HG03039 (cell line): ENCODE data around the gene SLC25A41.

Source experiments
- ATAC-seq: cut with Tn5 transposase; IDR thresholded peaks from one replicate; pipeline ENCODE4 v1.9.1; 2021; ENCODE audit warnings: mild to moderate bottlenecking, moderate library complexity; ENCODE audit not compliant: unreplicated experiment

Gene SLC25A41

GRCh38 chr19:6460099-6460884 is 26.7 kb upstream of the SLC25A41 start:
- peak; percentile 70 for ATAC-seq

- ATAC-seq: peak; percentile 19
Measured at GRCh38 chr19:6459262-6460098, 25.9 kb upstream of the SLC25A41 start, which contains the start of gene SLC25A23. TSS of gene SLC25A23 (minus strand) at chr19:6459792. CDS start at chr19:6459628, 164 bp downstream.

- ATAC-seq: no peak
Measured at GRCh38 chr19:6458695-6459261, 25.2 kb upstream of the SLC25A41 start.

GRCh38 chr19:6457958-6458694 is 24.6 kb upstream of the SLC25A41 start:
- no peak for ATAC-seq

- ATAC-seq: no peak
Measured at GRCh38 chr19:6455924-6456323, 22.4 kb upstream of the SLC25A41 start.

GRCh38 chr19:6453951-6454565 is 20.5 kb upstream of the SLC25A41 start:
- no peak for ATAC-seq

- ATAC-seq: no peak
Measured at GRCh38 chr19:6452899-6453298, 19.3 kb upstream of the SLC25A41 start.

- no peak for ATAC-seq
Measured at GRCh38 chr19:6452223-6452614, 18.7 kb upstream of the SLC25A41 start.

GRCh38 chr19:6451583-6452222 is 18.1 kb upstream of the SLC25A41 start:
- ATAC-seq: no peak

GRCh38 chr19:6450166-6450565 is 16.6 kb upstream of the SLC25A41 start:
- ATAC-seq: no peak

- ATAC-seq: no peak
Measured at GRCh38 chr19:6448045-6448444, 14.5 kb upstream of the SLC25A41 start.

GRCh38 chr19:6446452-6446851 is 12.9 kb upstream of the SLC25A41 start:
- ATAC-seq: no peak

- no peak for ATAC-seq
Measured at GRCh38 chr19:6443986-6444385, 10.4 kb upstream of the SLC25A41 start.

- ATAC-seq: no peak
Measured at GRCh38 chr19:6442087-6442688, 8.6 kb upstream of the SLC25A41 start.

GRCh38 chr19:6440905-6441304 is 7.3 kb upstream of the SLC25A41 start:
- ATAC-seq: no peak

GRCh38 chr19:6439743-6440142 is 6.2 kb upstream of the SLC25A41 start:
- no peak for ATAC-seq

- no peak for ATAC-seq
Measured at GRCh38 chr19:6433165-6433564, 398 bp downstream of the SLC25A41 start.

GRCh38 chr19:6431891-6432290 is 1.7 kb downstream of the SLC25A41 start:
- ATAC-seq: no peak

- no peak for ATAC-seq
Measured at GRCh38 chr19:6429419-6430221, 3.9 kb downstream of the SLC25A41 start.
